Islet of Langerhans (tissue), 1 donor: ENCODE measurements around the gene TAGLN3.

ENCODE experiments used
- FAIRE-seq: peaks from one replicate; lab custom pipeline; 2011; peaks lifted over from hg19 to GRCh38; lab: Jason Lieb, UNC

Gene TAGLN3

GRCh38 chr3:111978583-111979433, 19.9 kb upstream of the TAGLN3 start, which contains the start of gene ABHD10:
Gene ABHD10 (plus strand): TSS chr3:111979026. CDS start chr3:111979062, 36 bp downstream.
- FAIRE-seq, result peak; percentile 97

- FAIRE-seq, result no peak
Observed at GRCh38 chr3:111979434-111980038, 19.2 kb upstream of the TAGLN3 start.

DNA sequence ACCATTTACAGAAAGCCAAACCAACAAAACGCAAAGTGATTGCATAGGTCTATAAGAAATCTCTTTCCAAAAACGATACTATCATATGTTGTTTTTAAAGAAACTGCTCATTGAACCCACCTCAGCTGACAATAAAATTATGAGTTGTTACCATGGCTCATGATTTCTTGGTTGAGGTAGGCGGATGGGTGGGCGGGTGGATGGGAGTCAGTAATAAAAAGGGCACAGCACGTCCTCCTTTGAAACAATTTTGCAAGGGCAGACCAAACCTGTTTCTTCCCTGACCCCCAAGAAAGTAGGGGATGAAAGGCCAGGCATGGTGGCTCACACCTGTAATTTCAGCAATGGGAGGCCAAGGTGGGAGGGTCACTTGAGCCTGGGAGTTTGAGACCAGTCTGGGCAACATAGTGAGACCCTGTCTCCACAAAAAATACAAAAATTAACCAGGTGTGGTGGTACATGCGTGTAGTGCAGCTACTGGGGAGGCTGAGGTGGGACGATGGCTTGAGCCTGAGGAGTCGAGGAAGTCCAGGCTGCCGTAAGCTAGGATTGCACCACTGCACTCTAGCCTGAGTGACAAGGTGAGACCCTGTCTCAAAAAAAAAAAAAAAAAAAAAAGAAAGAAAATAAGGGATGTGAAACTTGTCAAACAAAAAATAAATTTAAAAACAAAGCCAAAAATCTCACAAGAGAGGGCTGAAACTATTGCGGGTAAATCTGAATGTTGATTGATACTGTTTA, 17.8 kb upstream of the TAGLN3 start:
- FAIRE-seq, result no peak

- no peak for FAIRE-seq
Observed at GRCh38 chr3:111981457-111981763, 17.3 kb upstream of the TAGLN3 start.

DNA sequence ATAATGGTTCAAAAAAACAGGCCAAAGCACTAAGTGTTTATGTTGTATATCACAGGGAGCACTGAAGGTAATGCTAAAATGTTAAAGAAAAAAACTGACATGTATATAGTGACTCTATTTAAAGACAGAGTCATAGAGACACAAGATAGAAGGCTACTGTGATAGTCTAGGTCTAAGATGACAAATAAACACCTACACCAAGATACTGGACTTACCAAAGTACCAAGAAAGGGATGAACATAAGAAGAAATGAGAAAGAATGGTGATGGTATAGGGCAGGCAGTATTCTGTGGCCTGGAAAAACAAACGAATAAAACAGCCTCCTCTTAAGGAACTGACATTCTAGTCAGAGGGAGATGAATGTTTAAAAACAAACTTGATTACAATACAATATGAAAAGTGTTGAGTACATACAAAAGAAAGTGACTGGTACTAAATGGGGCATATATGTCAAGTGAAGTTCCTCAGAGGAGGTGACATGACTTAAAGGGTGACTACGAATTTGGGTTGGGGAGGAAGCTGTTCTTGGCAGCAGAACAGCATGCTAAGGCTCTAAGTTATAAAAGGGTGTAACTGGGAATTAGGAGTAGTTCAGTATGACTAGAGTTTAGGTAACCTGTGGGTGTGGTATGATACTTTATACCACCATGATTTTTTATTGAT, 14.0 kb upstream of the TAGLN3 start:
- no peak for FAIRE-seq

DNA sequence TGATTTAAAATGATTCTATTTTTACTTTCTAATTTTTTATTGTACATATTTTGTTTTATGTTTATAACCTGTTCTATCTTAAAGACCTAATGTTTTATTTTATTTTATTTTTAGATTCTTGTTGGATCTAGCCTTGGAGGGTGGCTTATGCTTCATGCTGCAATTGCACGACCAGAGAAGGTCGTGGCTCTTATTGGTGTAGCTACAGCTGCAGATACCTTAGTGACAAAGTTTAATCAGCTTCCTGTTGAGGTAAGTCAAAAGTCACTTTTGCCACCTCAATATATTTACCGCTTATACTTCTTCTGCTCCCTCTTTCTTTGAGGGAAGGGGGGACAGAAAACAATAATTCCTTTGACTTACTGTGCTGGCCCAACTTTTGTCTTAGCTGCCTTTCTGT, 11.9 kb upstream of the TAGLN3 start:
- no peak for FAIRE-seq

DNA sequence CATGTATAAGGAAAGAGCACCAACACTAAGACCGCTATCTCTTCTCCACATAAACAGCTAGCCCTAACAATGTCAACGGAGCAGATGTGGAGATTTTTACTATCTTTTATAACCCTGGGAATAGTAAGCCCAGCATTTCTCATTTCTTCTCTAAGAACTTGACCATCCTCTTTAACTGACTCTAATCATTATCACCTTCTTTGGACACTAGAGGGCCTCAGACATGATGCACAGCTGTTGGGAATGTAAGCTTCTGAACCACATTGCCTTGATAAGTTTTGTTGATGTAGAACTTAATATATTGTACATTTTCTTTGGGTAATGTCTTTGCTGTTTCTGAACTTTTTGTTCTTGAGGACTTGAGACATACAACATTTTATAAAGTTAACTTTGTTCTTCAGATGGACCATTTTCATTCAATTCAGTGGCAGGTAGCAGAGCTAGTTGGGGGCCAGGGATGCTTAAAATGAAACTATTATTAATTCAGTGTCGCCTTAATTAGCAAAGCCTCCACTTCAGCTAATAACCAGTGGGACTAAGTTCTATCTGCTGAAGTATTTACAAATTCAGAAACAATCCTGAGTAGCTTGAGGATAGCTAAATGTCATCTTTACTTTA, 9.6 kb upstream of the TAGLN3 start:
- FAIRE-seq, result peak; percentile 98

DNA sequence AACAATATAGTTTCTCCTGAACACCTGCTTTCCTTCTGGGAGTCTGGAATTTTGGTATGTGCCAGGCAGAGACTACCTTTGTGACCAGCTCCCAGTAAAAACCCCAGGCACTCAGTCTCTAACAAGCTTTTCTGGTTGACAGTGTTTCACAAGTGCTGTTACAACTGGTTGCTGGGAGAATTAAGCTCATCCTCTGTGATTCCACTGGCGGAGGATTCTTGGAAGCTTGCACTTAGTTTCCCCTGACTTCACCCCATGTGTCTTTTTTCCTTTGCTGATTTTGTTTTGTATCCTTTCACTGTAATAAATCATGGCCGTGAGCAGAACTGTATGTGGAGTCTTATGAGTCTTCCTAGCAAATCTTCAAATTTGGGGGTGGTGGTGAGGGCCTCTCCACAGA, 5.7 kb upstream of the TAGLN3 start:
- FAIRE-seq, result no peak

- no peak for FAIRE-seq
Observed at GRCh38 chr3:111999484-112000324, 982 bp downstream of the TAGLN3 start.

DNA sequence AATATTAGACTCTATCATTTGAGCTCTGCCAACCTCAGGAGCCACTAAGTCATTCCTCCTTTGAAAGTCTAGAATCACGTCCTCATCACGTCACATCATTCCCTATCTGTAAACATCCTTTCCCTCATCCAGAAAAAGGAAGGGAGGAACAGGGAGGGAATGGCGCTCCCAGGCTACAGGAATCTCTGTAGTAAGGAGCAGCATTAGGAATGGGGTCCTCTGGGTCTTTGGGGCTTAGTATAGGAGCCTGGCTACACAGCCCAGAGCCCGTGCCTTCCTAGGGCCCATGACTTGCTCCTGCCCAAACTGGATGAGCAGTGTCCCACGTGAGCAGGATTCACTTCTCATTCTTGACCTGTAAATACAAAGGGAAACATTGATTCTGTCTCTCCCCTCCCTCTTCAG, 1.6 kb downstream of the TAGLN3 start:
- no peak for FAIRE-seq

- FAIRE-seq, result no peak
Observed at GRCh38 chr3:112000966-112001365, 2.2 kb downstream of the TAGLN3 start.

DNA sequence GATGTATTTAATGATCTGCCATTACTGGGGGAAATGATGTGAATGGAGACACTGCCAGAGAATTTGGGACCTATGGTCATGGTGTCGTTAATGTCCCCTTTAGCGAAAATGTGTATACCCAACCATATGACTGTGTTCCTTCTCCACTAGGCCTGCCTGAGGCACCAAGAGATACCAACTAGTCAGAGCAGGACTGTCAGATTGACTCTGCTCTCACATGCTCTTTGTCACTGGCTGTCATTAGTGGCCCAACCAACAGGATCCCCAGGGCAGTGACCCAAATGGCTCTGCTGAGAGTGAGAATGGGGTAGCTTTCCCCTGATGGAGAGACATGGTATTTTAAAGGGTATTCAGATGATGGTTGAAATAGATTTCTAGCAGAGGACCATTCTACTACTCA, 2.8 kb downstream of the TAGLN3 start:
- no peak for FAIRE-seq

- no peak for FAIRE-seq
Observed at GRCh38 chr3:112002096-112002971, 3.6 kb downstream of the TAGLN3 start.

DNA sequence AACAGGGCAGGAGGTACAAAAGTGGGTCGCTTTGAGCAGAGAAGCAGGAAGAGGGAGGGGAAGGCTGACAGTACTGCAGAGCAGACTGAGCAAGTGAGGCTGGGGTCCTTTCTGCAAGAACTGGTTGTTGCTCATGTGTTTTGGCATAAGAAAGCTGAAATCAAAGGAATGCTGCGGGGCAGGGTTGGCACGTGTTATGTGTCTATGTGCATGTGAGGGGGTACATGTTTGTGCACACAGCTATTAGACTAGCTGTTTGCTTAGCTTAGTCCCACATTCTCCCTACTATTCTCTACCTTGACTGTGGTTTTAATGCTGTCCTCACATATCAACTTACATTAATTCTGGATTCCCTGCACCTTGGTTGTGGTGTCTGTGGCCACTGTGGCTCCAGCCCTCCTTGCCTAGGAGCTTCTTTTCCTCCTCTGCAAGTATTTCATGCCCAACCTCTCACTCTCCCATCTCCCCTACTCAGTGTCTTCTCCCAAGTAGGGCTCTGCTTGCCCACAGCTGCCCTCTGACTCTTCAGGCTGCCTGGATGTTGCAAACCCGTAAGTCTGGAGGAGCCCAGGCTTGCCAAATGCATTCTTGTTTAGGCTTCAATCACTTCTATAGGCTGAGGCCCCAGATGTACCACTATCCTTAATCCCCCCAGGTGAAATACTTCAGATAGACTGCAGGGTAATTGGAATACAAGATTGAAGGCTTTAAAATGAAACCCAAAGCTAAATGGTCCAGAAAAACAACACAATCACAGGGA, 4.8 kb downstream of the TAGLN3 start:
- FAIRE-seq, result no peak

GRCh38 chr3:112004187-112004586, 5.5 kb downstream of the TAGLN3 start:
- no peak for FAIRE-seq

- no peak for FAIRE-seq
Observed at GRCh38 chr3:112004669-112005068, 5.9 kb downstream of the TAGLN3 start.

DNA sequence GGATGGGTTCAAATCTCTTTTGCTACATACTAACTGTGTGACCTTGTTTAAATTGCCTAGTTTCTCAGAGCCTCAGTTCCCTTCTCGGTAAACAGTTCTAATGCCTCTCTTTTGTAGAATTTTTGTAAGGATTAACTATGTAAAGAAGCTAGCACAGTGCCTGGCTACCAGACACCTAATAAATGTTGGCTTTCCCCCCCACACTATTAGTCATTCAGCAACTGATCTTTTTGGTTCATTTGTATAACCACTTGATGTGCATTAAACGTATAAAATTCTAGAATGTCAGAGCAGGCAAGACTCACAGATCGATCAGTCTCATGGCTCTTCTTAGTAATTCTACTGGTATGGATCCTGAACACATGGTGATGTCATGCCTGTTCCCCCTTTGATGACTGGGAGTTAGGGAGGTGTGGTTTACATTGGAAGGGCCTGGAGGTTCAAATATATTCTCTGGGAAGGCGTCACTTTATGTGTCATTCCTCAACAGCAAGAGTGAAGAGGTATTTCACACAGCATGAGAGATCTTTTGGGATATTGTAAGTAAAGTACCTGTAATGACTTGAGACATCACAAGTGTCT, 6.5 kb downstream of the TAGLN3 start:
- no peak for FAIRE-seq

DNA sequence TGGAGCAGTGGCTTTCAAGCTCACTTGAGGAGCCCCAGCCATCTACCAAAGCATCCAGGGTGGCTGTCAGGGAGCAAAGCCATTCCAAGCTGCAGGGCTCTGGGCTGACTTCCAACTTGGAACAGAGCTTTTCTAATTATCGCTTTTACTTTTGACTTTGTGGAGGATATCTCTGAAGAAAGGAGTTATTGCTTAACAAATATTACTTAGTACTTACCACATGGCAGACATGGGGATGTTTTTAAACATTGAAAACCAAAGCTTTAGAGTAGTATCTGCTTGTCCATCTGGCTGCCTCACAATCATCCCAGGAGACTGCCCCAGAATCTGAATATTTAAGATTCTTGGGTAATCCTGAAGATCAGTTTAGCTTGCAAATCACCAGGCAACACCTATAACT, 8.9 kb downstream of the TAGLN3 start:
- FAIRE-seq, result no peak

- FAIRE-seq, result no peak
Observed at GRCh38 chr3:112009670-112010069, 10.9 kb downstream of the TAGLN3 start.
